Activated CD4-positive, alpha-beta memory T cell treated with anti-CD3 and anti-CD28 coated beads for 36 hours (primary cell): ENCODE results near the gene SRCIN1. TPM values are rescaled to one million over a fixed set of nuclear protein-coding genes. Genes with fewer than 3 reads are reported as not detected.

Experiments
- CTCF ChIA-PET: fragments of 350-600 bp; sonication (Branson Sonifier 250); formaldehyde crosslinking; loops from one replicate; lab custom pipeline; 2021; ENCODE audit warnings: antibody characterized with exemption, inconsistent platforms; lab: Charles Lee
- POLR2A ChIA-PET: fragments of 350-600 bp; sonication (Branson Sonifier 250); formaldehyde crosslinking; loops from one replicate; lab custom pipeline; 2021; ENCODE audit warnings: antibody characterized with exemption; lab: Charles Lee
- DNase-seq: peaks from one replicate; pipeline ENCODE4 v3.0.0-alpha.2; 2020
- H3K27ac Mint-ChIP-seq: one replicate; pipeline ENCODE4 v1.8.0; 2021; ENCODE audit warnings: mixed read lengths
- H3K27me3 Mint-ChIP-seq: one replicate; pipeline ENCODE4 v1.8.0; 2021; ENCODE audit warnings: mixed read lengths
- H3K36me3 Mint-ChIP-seq: one replicate; pipeline ENCODE4 v1.8.0; 2021; ENCODE audit warnings: mixed read lengths
- H3K4me1 Mint-ChIP-seq: one replicate; pipeline ENCODE4 v1.8.0; 2021; ENCODE audit warnings: low read depth, mixed read lengths
- H3K4me3 Mint-ChIP-seq: one replicate; pipeline ENCODE4 v1.8.0; 2021; ENCODE audit warnings: mild to moderate bottlenecking, mixed read lengths
- H3K9me3 Mint-ChIP-seq: one replicate; pipeline ENCODE4 v1.8.0; 2021; ENCODE audit warnings: mixed read lengths
- intact Hi-C: fragments of 100-400 bp; cut with micrococcal nuclease; formaldehyde crosslinking; loops from one replicate; pipeline ENCODE4 v1.15.1; 2023
- total RNA-seq, 2 experiments: library from RNA; stranded (reverse); gene quantifications; one replicate each; pipeline ENCODE4 v1.2.3, GENCODE V29; 2021

Gene SRCIN1
- total RNA-seq, 2 experiments from 2014 or later, result 0.92 to 1.6 TPM

- H3K4me3 Mint-ChIP-seq, result no peak overlapping the region
- ChIA-PET POLR2A (no interaction called here), CTCF (interaction anchor here (0.7 to 1.5 kb wide), 3 partner anchors 18 to 68 kb away, joined by 3 to 4 read pairs (median 3); no protein-coding TSS in a partner anchor)
- H3K27me3 Mint-ChIP-seq, result peaks cover 77% of the 10 kb centered on the region
- intact Hi-C loops, result no loop called here
- no peaks in the 10 kb centered on the region for H3K9me3 Mint-ChIP-seq
- no peak overlapping the region for H3K27ac Mint-ChIP-seq
- peaks cover 11% of the 10 kb centered on the region for H3K4me1 Mint-ChIP-seq
- H3K36me3 Mint-ChIP-seq, result no peaks in the 10 kb centered on the region
- DNase-seq, result no peak
Observed at GRCh38 chr17:38575781-38576180, 30.0 kb downstream of the SRCIN1 start.

GRCh38 chr17:38574712-38575111, 31.0 kb downstream of the SRCIN1 start:
- Mint-ChIP-seq H3K4me1 (peaks cover 11% of the 10 kb centered on the region), H3K36me3 (no peaks in the 10 kb centered on the region), H3K27ac (no peak overlapping the region), H3K27me3 (peaks cover 74% of the 10 kb centered on the region), H3K4me3 (no peak overlapping the region), H3K9me3 (no peaks in the 10 kb centered on the region)
- ChIA-PET CTCF (interaction anchor here (1.0 kb wide), 1 partner anchor 17 kb away, joined by 3 read pairs; no protein-coding TSS in a partner anchor), POLR2A (no interaction called here)
- intact Hi-C loops, result no loop called here
- no peak for DNase-seq

DNA sequence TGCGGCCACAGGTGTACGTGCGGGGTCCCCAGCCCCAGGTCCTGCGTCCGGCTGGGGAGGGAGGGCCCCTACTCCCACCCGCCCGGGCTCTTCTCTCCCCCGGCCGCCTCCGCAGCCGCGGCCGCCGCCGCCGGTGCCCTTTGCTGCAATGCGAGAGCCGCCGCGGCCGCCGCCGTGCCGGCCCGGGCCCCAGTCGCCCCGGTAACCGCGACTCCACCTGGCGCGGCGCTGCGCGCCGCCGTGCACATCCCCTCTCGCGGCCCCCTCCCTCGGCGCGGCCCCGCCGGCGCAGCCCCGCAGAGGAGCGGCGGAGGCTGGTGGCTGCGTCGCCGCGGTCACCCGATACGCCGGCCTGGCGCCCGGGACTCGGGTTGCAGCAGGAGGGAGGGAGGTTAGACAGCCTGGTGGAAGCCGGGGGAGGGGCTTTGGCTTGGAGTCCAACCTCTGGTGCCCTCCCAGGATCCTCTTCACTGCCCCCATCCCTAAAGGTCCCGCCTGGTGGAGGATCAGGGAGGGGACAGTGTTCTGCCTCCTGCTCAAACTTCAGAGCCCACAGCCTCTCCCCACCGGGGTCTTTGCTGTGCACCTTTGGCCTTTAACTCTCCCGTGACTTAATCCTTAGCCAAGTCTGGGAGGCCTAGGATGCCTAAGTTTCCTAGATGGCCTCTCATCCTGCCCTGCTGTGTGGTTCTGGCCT, 32.9 kb downstream of the SRCIN1 start:
- ChIA-PET POLR2A (no interaction called here), CTCF (no interaction called here)
- peaks cover 78% of the 10 kb centered on the region for H3K27me3 Mint-ChIP-seq
- H3K4me1 Mint-ChIP-seq, result peaks cover 8% of the 10 kb centered on the region
- peak; percentile 24 for DNase-seq
- H3K4me3 Mint-ChIP-seq, result no peak overlapping the region
- H3K36me3 Mint-ChIP-seq, result no peaks in the 10 kb centered on the region
- no peaks in the 10 kb centered on the region for H3K9me3 Mint-ChIP-seq
- H3K27ac Mint-ChIP-seq, result no peak overlapping the region
- intact Hi-C loops, result no loop called here

- ChIA-PET CTCF (interaction anchor here (1.1 kb wide), 1 partner anchor 13 kb away, joined by 9 read pairs; no protein-coding TSS in a partner anchor), POLR2A (no interaction called here)
- no peak overlapping the region for H3K27ac Mint-ChIP-seq
- H3K27me3 Mint-ChIP-seq, result peaks cover 76% of the 10 kb centered on the region
- H3K9me3 Mint-ChIP-seq, result no peaks in the 10 kb centered on the region
- no peak overlapping the region for H3K4me3 Mint-ChIP-seq
- no peaks in the 10 kb centered on the region for H3K36me3 Mint-ChIP-seq
- peaks cover 8% of the 10 kb centered on the region for H3K4me1 Mint-ChIP-seq
- intact Hi-C loops, result no loop called here
- DNase-seq, result no peak
Observed at GRCh38 chr17:38571833-38572668, 33.7 kb downstream of the SRCIN1 start.

DNA sequence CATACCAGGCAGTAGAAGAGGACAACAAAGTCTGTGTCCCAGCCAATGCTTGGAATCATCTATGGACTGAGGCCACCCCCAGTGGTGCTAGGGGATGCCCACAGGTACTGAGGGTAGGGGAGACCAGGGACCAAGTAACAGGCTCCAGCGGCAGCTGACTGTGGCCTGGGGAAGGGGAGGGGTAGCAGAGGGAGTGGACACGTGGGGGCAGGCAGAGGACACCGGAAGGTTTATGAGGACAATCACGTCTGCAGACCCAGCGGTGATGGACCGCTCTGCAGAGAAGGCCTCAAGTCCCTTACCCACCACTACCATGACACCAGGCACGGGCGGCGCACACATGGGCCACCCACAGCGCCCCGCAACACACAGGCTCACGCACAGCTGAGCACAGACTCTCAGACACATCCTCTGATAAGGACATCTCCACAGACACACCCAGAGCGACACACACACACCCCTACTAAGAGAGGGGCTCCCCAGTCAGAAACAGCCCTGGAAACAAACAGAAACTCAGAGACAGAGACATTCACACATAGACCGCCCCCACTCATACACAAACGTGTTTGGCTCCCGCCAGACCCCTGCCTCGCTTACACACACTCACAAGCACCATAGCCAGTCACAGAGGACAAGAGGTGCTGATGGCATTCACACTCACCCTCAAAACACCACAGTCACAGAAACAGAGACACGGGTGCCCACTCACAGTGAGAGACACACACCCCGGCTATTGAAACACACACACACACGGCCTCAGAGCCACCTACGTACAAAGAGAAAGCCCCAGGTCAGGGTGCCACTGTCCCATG, 35.8 kb downstream of the SRCIN1 start:
- Mint-ChIP-seq H3K4me1 (peaks cover 8% of the 10 kb centered on the region), H3K36me3 (no peaks in the 10 kb centered on the region), H3K27ac (no peak overlapping the region), H3K27me3 (peaks cover 75% of the 10 kb centered on the region), H3K4me3 (no peak overlapping the region), H3K9me3 (no peaks in the 10 kb centered on the region)
- no peak for DNase-seq
- POLR2A ChIA-PET, result no interaction called here
- intact Hi-C loops, result no loop called here
- CTCF ChIA-PET, result interaction anchor here (4.4 kb wide), 1 partner anchor 11 kb away, joined by 23 read pairs; no protein-coding TSS in a partner anchor

GRCh38 chr17:38568845-38569510, 36.8 kb downstream of the SRCIN1 start:
- CTCF ChIA-PET, result interaction anchor here (4.4 kb wide), 1 partner anchor 10 kb away, joined by 23 read pairs; no protein-coding TSS in a partner anchor
- intact Hi-C loops, result no loop called here
- DNase-seq, result no peak
- peaks cover 11% of the 10 kb centered on the region for H3K4me1 Mint-ChIP-seq
- H3K36me3 Mint-ChIP-seq, result no peaks in the 10 kb centered on the region
- no peaks in the 10 kb centered on the region for H3K9me3 Mint-ChIP-seq
- no peak overlapping the region for H3K4me3 Mint-ChIP-seq
- peaks cover 76% of the 10 kb centered on the region for H3K27me3 Mint-ChIP-seq
- POLR2A ChIA-PET, result no interaction called here
- H3K27ac Mint-ChIP-seq, result no peak overlapping the region

DNA sequence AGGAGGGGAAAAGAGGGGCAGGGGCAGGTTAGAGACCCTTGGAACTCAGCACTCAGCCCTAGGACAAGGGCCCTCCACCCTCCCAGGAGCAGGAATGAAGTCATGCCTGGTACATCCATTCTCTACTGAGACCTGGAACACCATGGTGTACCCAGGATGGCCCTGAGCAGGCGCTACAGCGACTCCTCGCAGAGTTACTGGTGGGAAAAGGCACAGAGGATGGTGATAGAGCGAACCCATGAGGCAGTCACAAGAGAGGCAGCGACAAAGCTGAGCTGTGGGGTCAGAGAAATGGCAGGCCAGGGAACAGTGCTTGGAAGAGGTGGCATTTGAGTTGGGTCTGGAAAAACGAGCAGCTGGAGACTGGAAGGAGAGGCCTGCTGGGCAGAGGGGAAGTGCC, 37.5 kb downstream of the SRCIN1 start:
- peaks cover 76% of the 10 kb centered on the region for H3K27me3 Mint-ChIP-seq

GRCh38 chr17:38567350-38567749, 38.4 kb downstream of the SRCIN1 start:
- Mint-ChIP-seq H3K27me3 (peaks cover 82% of the 10 kb centered on the region), H3K4me1 (peaks cover 16% of the 10 kb centered on the region), H3K9me3 (no peaks in the 10 kb centered on the region), H3K4me3 (no peak overlapping the region), H3K27ac (no peak overlapping the region), H3K36me3 (no peaks in the 10 kb centered on the region)
- DNase-seq, result no peak
- intact Hi-C loops, result no loop called here
- ChIA-PET CTCF (interaction anchor here (0.7 to 4.4 kb wide), 3 partner anchors 9 to 57 kb away, joined by 3 to 23 read pairs (median 4); no protein-coding TSS in a partner anchor), POLR2A (no interaction called here)

More for the DNA sequence above, 37.5 kb downstream of the SRCIN1 start:
- CTCF ChIA-PET, result interaction anchor here (4.4 kb wide), 1 partner anchor 9 kb away, joined by 23 read pairs; no protein-coding TSS in a partner anchor
- DNase-seq, result no peak
- H3K36me3 Mint-ChIP-seq, result no peaks in the 10 kb centered on the region
- no peak overlapping the region for H3K4me3 Mint-ChIP-seq
- intact Hi-C loops, result no loop called here
- H3K9me3 Mint-ChIP-seq, result no peaks in the 10 kb centered on the region
- H3K4me1 Mint-ChIP-seq, result peaks cover 16% of the 10 kb centered on the region
- POLR2A ChIA-PET, result no interaction called here
- no peak overlapping the region for H3K27ac Mint-ChIP-seq

DNA sequence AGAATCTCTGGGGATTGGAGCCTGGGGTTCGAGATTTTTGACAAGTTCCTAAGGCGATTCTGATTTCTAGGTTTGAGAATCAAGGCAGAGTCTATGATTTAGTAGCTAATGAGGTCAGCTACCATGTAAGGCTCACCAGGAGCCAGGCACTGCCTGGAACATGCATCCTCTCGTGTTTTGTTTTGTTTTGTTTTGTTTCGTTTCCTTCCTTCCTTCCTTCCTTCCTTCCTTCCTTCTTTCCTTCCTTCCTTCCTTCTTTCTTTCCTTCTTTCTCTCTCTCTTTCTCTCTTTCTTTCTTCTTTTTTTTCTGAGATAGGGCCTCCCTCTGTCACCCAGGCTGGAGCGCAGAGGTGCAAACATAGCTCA, 39.1 kb downstream of the SRCIN1 start:
- H3K4me3 Mint-ChIP-seq, result no peak overlapping the region
- H3K4me1 Mint-ChIP-seq, result peaks cover 15% of the 10 kb centered on the region

DNA sequence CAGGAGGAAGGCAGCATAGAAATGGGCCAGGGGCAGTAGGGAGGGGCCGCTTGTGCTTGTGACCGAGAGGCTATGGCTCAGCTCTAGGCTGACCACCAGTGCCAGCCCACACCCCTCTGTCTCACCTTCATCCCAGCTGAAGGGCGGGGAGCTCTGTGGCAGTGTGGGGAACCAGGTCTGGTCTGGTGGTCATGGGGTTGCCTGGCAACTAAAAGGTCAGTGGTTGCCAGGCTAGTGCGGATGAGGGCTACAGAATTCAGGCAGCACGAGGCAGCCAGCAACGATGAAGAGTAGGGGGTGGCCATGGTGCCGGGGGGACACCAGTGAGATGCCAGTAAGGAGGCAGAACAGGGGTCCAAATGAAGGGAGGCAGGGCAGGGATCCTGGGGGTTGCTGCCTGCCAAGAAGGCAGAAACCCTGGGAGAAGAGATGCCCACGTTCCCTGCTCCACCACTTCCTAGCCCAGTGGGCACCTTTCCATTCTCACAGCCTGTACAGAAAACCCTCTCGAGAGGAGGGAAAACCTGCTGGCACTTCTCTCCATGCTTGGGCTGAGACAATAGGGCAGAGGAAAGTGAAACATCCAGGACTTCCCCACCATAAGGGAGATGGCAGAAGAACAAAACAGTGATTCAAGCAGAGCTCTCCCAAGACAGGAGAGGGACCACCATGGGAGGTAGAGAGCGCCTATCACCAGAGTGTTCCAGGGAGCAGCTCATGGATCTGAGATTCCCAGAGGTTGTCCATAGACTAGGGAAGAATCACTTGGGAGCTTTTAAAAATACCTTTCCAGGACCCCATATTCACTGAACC, 39.7 kb downstream of the SRCIN1 start:
- Mint-ChIP-seq H3K9me3 (no peaks in the 10 kb centered on the region), H3K27me3 (peaks cover 79% of the 10 kb centered on the region), H3K27ac (no peak overlapping the region), H3K4me3 (no peak overlapping the region), H3K4me1 (peaks cover 15% of the 10 kb centered on the region), H3K36me3 (no peaks in the 10 kb centered on the region)
- ChIA-PET CTCF (interaction anchor here (1.2 to 4.4 kb wide), 2 partner anchors 7 to 19 kb away, joined by 4 to 23 read pairs; no protein-coding TSS in a partner anchor), POLR2A (no interaction called here)
- intact Hi-C loops, result no loop called here
- DNase-seq, result no peak

More for the DNA sequence above, 39.1 kb downstream of the SRCIN1 start:
- CTCF ChIA-PET, result interaction anchor here (0.7 to 4.4 kb wide), 3 partner anchors 8 to 56 kb away, joined by 3 to 23 read pairs (median 4); no protein-coding TSS in a partner anchor
- Mint-ChIP-seq H3K9me3 (no peaks in the 10 kb centered on the region), H3K27me3 (peaks cover 81% of the 10 kb centered on the region), H3K27ac (no peak overlapping the region), H3K36me3 (no peaks in the 10 kb centered on the region)
- intact Hi-C loops, result no loop called here
- DNase-seq, result no peak
- POLR2A ChIA-PET, result no interaction called here
